Measurements from ENCODE around the gene SPTLC1. TPM values are rescaled to one million over a fixed set of nuclear protein-coding genes. Genes with fewer than 3 reads are reported as not detected.

Gene SPTLC1
- total and polyA plus RNA-seq, 2 of the 8 experiments (the other 6 are each of a cell fraction or from before 2014, with no cell fraction given) = 34.2 to 62.1 TPM

DNA sequence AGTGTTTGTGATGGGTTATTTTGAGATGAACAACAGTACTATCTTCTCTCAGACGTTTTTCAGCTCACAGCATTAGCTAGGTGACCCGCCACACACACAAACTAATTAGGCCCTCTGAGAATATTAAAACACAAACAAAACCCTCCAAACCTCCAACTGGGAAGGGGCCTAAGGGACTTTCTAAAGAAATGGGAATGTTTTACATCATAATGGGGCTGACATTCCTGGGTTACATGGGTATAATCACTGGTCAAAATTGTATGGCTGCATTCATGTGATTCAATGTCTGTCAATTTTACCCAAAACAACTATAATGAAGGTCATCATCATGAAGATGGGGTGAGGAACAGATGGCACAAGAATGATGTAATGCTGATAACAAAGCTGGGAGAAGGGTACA is 59.6 kb downstream of the SPTLC1 start (continued):
- TF ChIP-seq POU5F1 (IDR thresholded peaks at IDR 0.05; ENCODE audit: low read depth, low read length) = peak; percentile 69
- peak; percentile 95 for TF ChIP-seq TEAD4 (IDR thresholded peaks at IDR 0.05; ENCODE audit: low read depth, low read length)
